ENCODE data around the gene ASCC3.
A peak's percentile ranks its signal among the peaks of the same experiment; 100 is the strongest.
"Not testable (repeated sequence)": the region's sequence is repeated elsewhere in the genome, so short reads cannot be mapped to it uniquely, and the experiment has no call there.

ASCC3 gene

DNA sequence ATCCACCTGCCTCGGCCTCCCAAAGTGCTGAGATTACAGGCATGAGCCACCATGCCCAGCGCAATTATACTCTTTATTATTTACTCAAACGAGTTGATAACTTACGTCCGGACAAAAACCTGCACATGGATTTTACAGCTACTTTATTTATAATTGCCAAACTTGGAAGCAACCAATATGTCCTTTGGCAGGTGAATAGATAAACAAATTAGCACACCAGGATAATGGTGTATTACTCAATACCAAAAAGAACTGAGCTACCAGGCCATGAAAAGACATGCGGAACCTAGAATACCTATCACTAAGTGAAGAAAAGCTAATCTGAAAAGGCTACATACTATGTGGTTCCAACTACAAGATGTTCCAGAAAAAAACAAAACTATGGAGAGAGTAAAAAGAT, 168.1 kb downstream of the ASCC3 start:
- DNase-seq: no peak

DNA sequence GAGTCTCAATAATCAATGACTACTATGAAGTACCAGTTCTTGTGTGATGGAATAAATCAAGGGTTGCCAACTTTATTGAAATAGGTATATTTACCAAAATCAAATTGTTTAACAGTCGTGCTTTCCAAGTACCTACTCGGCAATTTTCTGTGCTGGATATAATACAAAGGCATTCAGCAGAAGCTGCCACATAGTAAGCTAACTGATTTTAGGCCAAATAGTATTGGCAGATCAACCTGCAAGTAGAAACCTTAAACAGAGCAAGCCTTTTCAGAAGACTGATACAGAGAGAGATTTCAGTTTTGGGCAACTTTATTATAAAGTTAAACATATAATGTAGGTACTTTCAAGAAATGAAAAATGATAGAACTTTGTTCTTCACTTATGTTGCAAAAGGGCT, 174.6 kb downstream of the ASCC3 start:
- no peak for DNase-seq

DNA sequence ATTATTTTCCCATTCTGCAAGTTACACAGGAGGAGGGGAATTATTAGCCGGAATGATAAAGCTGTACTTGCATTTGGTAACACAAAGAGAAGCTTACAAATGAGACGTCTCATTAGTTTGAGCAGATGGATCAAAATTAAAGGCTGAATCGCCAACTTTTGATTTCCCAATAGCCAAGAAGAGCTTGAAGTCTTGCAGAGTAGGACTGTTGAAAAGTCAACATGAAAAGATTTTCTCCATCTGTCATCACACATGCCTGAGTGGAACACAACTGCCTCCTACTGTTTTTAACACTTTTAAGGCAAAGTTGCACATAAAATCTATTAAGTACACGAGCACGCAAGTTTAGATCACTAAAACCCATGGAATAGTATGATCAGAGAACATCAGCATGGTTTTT, 176.2 kb downstream of the ASCC3 start:
- no peak for DNase-seq

DNA sequence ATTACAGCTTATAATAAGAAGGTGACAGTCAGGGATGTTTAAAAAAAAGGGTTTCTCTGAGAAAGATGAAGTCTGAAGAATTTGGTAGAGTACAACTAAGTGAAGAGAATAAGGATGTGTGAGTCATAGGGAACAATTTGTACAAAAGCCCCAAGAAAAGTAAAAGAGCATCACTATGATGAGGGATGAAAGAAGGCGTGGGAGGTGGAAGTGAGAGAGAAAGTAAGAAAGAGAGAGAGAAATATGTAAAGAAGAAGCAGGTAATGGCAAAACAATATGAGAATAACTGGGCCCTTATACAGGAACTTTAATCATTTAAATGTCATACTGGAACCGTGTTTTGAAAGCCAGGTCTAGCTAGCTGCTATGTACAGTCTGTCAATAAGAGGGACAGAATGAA, 179.4 kb downstream of the ASCC3 start:
- DNase-seq: no peak

DNA sequence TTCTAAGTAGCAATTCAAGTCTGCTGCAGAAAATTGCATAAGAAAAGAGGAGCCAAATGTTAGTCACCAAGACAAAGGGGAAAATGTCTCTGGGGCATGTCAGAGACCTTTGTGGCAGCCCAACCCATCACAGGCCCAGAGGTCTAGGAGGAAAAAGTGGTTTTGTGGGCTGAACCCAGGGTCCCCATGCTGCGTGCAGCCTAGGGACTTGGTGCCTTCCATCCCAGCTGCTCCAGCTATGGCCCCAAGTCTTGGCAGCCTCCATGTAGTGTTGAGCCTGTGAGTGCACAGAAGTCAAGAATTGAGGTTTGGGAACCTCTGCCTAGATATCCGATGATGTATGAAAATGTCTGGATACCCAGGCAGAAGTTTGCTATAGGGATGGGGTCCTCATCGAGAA, 181.1 kb downstream of the ASCC3 start:
- DNase-seq: no peak

DNA sequence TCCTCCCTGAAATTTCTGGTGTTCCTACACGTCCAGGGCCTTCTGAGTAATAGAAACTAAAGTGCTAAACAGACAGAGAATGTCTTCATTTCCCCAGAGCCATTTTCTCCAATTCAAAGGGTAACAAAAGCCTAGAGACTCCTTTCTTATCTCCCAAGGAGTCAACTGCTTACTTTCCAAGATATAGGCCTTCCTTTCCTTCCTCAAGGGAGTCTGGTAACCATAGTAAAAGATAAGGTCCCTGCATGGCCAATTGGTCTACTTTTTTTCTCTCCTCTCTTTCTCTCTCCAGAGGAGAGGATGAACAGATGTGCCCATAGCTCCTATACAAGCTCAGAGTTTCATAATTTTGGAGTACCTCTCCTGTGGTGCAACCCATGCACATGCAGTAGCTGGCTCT, 185.7 kb downstream of the ASCC3 start:
- no peak for DNase-seq

DNA sequence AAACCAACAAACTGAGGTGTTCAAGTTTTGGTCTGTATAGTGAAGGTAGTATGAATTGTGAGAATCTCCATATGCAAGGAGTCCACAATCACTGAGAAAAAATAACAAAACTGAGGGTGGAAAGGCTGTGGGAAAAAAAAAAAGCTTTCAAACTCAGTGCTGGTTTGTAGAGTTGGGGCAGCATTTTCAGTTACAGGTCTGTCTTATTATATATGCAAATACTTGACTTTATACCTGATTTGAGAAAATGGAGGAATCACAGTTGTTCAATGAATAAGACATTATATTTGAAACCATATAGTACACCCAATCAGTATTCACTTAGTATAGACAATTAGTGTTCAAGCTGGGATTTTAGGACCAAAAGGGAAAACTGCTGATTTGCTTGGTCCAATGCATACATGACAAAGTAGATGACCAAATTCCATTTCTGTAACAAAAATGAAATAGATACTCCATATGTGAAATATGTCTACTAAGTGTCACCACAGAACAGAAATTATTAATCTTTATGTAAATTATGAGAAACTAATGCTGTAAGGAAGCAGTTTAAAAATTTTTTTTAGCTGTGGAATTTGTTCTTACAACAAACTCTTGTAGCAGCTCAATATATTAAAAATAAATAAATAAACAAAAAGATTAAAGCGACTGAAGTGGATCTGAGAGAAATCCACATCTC, 187.7 kb downstream of the ASCC3 start:
- DNase-seq: no peak

DNA sequence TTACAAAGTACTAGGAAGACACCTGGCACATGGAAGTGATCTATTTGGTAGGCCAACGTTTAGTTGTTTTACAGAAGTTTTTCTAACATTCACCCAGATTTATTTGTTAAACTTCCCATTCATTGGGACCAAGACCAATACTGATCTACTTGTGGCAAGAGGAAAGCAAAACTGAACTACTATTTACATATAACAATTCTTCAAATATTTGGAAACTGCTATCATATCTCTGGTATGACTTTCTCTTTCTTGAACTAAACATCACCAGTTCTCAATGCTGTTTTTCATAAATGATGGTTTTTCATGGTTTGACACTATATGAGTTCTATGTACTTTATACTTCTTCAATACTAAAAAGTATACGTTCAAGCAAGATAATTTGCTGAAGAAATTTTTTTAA, 189.2 kb downstream of the ASCC3 start:
- DNase-seq: no peak

DNA sequence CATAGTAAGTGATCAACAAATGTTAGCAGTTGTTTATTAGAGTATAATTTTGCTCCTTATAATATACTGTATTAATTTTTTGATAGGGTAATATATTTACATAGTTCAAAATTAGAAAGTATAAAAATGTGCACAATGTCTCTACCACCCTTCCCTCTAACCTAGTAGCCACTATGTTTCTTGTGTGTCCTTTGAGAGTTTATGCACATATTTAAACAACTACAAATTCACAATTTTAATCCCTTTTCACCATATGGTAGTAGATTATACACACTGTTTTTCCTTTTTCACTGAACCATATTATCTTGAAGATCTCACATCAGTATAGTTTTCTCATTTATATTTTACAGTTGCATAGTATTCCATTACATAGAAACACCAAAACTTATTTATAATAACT, 194.9 kb downstream of the ASCC3 start:
- no peak for DNase-seq

DNA sequence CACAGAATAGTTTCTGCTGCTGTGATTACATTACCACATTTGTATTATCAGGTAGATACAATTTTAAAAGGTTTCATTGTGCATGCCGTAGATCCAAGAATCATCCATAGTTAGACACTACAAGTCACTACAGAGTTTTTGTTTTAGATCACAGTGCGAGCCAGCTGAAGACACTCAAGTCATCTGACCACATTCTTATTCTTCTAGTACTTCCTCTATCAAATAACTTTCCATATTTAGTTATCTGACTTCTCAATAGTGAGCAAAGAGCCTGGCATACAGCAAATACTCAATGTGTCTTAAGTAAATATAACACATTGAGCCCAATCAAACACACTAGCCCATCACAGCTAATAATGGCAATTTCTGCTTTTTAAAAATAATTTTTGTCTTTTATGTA, 195.4 kb downstream of the ASCC3 start:
- DNase-seq: no peak

DNA sequence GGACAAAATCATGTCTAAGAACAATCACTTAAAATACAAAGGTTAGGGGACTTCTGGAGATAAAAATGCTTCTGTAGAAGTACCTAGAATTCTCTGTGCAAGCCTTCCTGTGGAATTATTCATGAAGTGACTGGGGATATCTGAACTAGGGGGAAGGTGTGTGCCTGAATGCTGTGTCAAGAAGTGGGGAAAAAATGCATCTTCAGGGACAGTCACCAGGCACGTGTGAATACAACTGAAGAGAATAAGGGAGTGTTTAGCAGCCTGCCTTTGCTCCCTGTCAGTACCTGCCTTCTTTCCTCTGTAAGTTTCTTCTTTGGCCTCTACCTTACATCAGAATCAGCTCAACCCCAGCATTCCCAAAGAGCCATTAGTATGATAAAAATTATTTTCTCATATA, 201.0 kb downstream of the ASCC3 start:
- DNase-seq: no peak

DNA sequence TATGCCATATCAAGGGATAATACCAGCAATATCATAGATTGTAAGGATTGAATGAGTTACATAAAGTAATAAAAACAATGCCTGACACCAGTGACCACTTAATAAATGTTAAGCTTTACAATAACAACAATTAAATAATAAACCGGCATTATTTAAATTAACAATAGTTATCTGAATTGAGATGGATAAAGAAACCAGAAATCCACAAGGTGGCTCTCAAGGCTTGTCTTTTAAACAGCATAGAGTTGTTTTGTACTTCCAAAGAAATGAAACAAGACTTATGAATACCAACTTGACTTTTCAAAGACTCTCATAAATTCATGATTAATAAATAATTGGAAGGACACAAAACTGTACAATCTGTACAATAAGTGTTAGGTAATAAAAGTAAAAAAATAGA, 203.1 kb downstream of the ASCC3 start:
- DNase-seq: no peak

DNA sequence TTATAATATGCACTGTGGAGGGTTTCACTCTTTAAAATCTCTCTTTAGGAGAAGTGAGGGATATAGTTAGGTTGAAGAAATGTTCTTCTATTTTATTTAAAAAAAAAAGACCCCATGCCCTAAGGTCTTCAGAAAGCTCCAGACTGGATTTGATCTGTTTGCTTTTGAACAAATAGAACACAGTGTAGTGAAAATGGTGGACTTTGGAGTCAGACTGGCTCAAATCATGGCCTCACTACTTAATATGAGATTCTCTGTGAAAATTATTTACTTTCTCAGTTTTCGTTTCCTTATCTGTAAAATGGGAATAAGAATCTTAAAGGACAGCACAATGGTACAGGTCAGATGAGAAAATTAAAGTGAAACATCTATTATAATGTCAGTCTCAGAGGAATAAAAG, 203.9 kb downstream of the ASCC3 start:
- no peak for DNase-seq

DNA sequence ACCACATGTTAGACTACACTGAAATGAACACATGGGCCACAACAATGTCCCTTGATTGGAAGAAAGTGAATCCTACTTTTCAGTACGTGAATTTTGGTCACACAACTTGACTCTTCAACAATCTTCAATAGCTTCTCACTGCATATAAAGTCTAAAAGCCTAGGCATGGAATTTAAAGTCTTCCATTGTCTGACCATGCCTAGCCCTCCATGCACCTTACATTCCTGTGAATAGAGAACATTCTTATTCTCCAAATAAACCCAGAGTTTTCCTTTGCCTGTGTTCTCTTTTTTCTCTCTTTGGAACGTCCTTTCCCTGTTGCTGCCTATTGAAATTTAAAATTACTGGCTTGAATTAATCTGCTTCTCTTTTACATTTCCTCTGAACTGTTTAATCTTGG, 207.5 kb downstream of the ASCC3 start:
- no peak for DNase-seq

DNA sequence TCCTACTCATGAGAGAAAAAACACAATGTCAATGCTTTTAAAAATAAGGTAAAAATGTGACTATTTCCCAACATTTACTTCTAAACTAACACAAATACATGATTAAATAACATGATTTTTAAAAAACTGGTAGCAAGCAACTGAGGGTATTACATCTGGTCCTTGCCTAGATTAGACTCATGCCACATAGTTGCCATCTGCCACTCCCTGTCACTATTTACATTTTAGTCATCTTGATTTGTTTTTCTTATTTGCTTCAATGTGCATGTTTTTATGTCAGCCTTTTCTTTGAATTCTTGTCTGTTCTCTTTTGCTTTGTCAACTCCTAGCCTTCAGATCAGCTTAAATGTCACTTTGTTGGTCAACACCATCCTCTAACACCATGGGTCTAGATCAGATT, 209.4 kb downstream of the ASCC3 start:
- no peak for DNase-seq

DNA sequence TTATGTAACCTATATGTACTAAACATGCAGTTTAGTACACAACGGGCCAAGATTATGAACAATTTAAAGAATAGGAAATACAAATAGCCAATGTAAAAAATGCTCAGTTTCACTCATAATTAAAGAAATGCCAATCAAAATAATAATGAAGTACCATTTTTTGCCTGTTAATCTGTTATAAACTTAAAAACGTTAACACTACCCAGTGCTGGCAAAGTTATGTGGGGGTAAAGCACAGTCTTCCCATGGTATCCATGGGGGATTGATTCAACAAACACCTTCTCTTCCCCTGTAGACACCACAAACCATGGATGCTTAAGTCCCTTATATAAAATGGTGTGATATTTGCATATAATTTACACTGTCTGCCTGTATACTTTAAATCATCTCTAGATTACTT, 211.1 kb downstream of the ASCC3 start:
- no peak for DNase-seq

DNA sequence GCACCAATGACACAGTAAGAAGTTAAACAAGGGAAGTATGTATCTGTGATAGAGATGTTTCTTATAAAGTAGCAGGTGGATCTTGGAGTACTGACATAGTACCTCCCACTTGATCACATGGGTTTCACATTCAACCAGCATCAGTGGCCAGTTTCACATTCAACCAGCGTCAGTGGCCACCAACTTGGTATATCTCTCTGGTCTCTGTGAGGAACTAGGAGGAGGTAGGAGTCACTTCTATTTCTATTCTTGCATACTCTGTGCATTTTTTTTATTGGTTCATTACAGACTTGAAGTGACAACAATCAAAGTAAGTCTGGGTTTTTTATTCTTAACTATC, 216.1 kb downstream of the ASCC3 start:
- DNase-seq: no peak

DNA sequence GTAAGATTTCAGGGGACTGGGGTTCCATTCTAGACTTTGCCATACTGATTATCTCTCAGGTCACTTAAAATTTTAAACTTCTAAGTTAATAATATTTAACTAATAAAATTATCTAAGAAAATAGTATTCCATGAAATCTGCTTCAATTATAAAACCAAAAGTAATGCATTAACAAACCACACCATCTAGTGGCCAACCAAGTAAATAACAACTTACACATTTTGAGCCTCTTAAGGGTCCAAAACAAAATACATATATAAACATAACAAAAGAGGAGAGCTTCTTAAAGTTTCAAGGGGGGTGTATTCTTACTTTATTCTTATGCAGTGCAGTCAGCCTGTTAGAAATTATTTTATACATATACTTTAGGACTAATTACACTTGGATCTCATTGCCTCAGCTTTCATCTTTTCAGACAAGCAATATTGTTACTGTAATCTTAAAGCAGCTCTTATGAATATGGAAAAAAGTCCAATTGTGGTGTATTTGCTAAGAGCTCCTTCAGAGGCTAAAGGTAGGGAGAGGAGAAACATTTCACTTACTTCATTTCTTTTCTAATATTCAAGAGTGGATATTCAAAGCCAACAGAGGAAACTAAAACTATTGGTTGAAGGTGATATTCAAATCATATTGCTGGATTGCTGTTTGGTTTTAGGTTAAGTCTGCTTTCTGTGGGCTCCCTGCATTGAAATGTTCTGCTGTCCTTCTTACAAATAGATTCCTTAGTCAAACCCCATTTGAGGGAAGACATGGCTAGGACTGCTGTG, 216.7 kb downstream of the ASCC3 start:
- peak in 1 of 2 donors; percentile 53 for DNase-seq

DNA sequence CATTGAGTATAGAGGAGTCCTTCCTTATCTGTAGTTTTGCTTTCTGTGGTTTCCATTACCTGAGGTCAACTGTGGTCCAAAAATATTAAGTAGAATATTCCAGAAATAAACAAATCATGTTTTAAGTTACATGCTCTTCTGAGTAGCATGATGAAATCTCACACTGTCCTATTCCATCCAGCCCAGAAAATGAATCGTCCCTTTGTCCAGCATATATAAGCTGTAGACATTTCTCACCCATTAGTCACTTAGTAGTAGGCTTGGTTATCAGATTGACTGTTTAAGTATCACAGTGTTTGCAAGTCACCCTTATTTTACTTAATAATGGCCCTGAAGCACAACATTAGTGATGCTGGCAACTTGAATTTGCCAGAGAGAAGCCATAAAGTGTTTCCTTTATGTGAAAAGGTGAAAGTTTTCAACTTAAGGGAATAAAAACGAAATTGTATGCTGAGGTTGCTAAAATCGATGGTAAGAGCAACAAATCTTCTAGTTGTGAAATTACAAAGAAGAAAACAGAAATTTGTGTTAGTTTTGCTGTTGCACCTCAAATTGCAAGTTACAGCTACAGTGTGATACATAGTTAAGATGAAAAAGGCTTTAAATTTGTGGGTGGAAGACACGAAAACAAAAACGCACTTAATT, 217.8 kb downstream of the ASCC3 start:
- DNase-seq: no peak

DNA sequence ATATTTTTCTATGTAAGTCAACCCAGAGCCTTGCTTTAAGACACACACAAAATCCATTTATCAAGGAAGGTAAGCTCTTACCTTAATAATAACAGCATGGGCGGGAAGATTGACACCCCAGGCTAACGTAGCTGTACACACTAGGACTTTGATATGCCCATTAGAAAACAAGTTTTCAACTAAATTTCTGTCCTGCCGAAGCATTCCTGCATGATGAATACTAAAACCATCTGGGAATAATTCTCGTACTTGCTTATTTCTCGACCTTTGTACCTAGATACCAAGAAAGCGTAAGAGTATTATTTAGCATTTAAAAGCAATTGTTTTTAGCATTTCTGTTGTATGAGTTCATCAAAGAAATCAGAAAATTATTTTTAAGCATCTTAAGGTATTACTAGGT, 218.9 kb downstream of the ASCC3 start:
- DNase-seq: no peak

DNA sequence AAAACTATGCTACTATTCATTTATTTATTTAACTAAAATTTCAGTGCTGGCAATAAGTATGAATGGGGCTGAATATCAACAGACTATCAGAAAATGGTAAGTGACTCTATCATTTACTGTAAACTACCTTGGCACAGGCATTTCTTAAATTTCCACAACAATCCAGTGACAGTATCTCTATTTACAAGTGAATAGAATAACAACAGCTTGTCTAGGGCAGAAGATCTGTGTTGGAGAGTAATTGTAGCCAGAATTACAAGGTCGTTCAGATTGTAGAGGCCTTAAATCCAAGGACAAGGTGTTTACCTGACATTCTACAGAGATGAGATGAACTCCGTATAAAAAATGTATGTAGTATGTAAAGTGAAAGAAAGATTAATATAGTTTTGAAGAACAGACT, 222.6 kb downstream of the ASCC3 start:
- no peak for DNase-seq

DNA sequence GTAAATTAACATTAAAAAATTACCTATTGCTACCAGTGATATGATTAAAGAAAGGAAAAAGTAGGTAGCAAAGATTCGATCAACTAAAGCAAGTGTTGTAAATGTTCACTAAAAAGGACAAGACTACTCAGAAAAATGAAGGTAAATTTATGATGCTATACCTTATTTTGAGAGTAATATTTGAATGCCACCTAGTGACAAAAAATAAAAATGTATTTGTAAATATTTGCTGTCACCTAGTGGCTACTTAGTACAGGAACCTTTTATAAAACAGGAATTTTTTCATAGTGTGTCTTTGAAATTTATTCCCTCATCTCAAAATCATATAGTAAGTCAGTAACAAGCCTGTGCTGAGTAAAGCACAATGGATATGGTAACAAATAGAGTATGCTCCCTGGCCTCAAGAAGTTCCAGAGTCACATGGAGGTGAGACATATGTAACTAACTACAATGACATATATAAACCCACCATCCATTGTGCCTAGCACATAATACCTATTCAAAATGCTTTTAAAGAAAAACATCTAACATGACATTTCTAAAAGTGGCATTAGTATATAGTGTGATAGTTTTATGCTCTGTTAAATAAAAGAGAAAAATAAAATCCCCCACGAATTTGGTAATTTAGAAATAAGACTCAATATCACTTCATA, 223.3 kb downstream of the ASCC3 start:
- peak in 1 of 2 donors; percentile 4 for DNase-seq

DNA sequence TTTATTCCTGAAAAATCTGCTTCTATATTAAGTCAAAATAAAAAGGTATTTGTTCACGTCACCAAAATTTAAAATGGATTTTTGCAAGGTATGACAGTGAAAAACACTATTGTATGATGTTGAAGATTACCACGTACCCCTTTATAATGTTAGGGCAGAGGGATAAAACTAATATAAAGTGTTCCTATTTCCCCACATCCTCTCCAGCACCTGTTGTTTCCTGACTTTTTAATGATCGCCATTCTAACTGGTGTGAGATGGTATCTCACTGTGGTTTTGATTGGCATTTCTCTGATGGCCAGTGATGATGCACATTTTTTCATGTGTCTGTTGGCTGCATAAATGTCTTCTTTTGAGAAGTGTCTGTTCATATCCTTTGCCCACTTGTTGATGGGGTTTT, 240.0 kb downstream of the ASCC3 start:
- DNase-seq: not testable (repeated sequence)

All from CD4-positive, alpha-beta T cell treated with Interleukin-4 for 1 hour (primary cell).